Breast epithelium (tissue), 4 donors: ENCODE data around the gene ZNF181. TPM values are rescaled to one million over a fixed set of nuclear protein-coding genes. Genes with fewer than 3 reads are reported as not detected.

Source experiments
- DNase-seq, 2 donors: peaks; one replicate each; pipeline ENCODE4 v3.0.0-alpha.2; 2019; ENCODE audit warnings: low spot score in 2 of 2
- H3K27ac ChIP-seq, 2 donors: fragments of 200-600 bp; sonication (generic) in 1 of 2; one replicate each; pipeline ENCODE4 v1.5.1; 2016 to 2019; ENCODE audit warnings: mild to moderate bottlenecking in 1 of 2
- H3K27me3 ChIP-seq, 2 donors: fragments of 200-600 bp; sonication (generic) in 1 of 2; one replicate each; pipeline versions ENCODE4 v1.5.1 to v1.6.0; 2017 to 2019; ENCODE audit warnings: control low read depth in 1 of 2, mild to moderate bottlenecking in 1 of 2
- H3K36me3 ChIP-seq: fragments of 200-600 bp; one replicate; pipeline ENCODE4 v1.5.1; 2019
- H3K4me1 ChIP-seq, 2 donors: fragments of 200-600 bp; sonication (generic); one replicate each; pipeline ENCODE4 v1.5.1; 2016 to 2019; ENCODE audit warnings: control low read depth in 1 of 2
- H3K4me3 ChIP-seq, 3 donors: fragments of 200-600 bp; sonication (generic); 1 replicate in 2 of 3; 2 replicates in 1 of 3; pipeline ENCODE4 v1.5.1; 2016 to 2019; ENCODE audit warnings: mild to moderate bottlenecking in 3 of 3, moderate library complexity in 2 of 3
- H3K9me3 ChIP-seq, 2 donors: fragments of 200-600 bp; sonication (generic) in 1 of 2; one replicate each; pipeline ENCODE4 v1.5.1; 2016 to 2019; ENCODE audit warnings: control low read depth in 1 of 2
- POLR2A ChIP-seq: fragments of 450-650 bp; IDR thresholded peaks from one replicate; pipeline ENCODE4 v1.6.1; 2016; ENCODE audit warnings: antibody characterized with exemption, mild to moderate bottlenecking, moderate library complexity
- POLR2AphosphoS5 ChIP-seq, 3 donors: sonication (generic); formaldehyde crosslinking; IDR thresholded peaks; one replicate each; pipeline ENCODE4 v1.6.1; 2017; ENCODE audit warnings: antibody characterized with exemption in 3 of 3
- intact Hi-C: fragments of 100-400 bp; cut with DNase I; formaldehyde crosslinking; loops from one replicate; pipeline ENCODE4 v1.15.1; 2023; ENCODE audit warnings: low total_unique reads
- total RNA-seq, 3 donors: library from RNA; depleted of rRNA; stranded (reverse); fragments of >200 nt; gene quantifications; one replicate each; pipeline ENCODE4 v1.1.0, GENCODE V29; 2016
- TF ChIP-seq, protein P1 (sequence below), 3 donors: fragments of 450-650 bp; IDR thresholded peaks; one replicate each; pipeline ENCODE4 v1.5.1; 2016 to 2017; ENCODE audit warnings: antibody characterized with exemption in 3 of 3, mild to moderate bottlenecking in 3 of 3, moderate library complexity in 3 of 3

Gene ZNF181
- total RNA-seq, 3 donors from 2014 or later: 15.7 to 48.3 (median 22.0) TPM

- no peak overlapping the region for H3K4me3 ChIP-seq
- TF ChIP-seq, protein P1, sequence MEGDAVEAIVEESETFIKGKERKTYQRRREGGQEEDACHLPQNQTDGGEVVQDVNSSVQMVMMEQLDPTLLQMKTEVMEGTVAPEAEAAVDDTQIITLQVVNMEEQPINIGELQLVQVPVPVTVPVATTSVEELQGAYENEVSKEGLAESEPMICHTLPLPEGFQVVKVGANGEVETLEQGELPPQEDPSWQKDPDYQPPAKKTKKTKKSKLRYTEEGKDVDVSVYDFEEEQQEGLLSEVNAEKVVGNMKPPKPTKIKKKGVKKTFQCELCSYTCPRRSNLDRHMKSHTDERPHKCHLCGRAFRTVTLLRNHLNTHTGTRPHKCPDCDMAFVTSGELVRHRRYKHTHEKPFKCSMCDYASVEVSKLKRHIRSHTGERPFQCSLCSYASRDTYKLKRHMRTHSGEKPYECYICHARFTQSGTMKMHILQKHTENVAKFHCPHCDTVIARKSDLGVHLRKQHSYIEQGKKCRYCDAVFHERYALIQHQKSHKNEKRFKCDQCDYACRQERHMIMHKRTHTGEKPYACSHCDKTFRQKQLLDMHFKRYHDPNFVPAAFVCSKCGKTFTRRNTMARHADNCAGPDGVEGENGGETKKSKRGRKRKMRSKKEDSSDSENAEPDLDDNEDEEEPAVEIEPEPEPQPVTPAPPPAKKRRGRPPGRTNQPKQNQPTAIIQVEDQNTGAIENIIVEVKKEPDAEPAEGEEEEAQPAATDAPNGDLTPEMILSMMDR (IDR thresholded peaks at IDR 0.05): no peak
- TF ChIP-seq POLR2AphosphoS5 (IDR thresholded peaks at IDR 0.05): no peak
- no peak for TF ChIP-seq POLR2A
- no peaks in the 10 kb centered on the region for H3K36me3 ChIP-seq
- H3K4me1 ChIP-seq: no peaks in the 10 kb centered on the region
- DNase-seq: no peak
- H3K27ac ChIP-seq: no peak overlapping the region
- H3K9me3 ChIP-seq: peaks cover 4 to 7% of the 10 kb centered on the region in 2 donors
- no peaks in the 10 kb centered on the region for H3K27me3 ChIP-seq
- intact Hi-C loops: loop anchor here (2.0 kb wide), 1 partner anchor 74 kb away; no protein-coding TSS in a partner anchor
Observed at GRCh38 chr19:34713262-34713637, 20.8 kb upstream of the ZNF181 start.

DNA sequence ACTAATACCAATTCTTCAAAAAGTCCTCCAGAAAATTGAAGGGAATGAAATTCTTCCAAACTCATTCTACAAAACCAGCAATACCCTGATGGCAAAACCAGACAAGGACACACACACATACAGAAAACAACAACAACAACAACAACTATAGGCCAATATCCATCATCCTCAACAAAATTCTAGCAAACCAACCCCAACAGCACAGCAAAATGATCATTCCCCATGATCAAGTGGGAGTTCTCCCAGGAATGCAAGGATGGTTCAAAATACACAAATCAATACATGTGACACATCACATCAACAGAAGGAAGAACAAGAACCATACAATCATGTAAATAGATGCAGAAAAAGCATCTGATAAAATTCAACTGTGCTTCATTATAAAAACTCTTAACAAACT, 18.7 kb upstream of the ZNF181 start:
- intact Hi-C loops: no loop called here
- TF ChIP-seq, protein P1 (IDR thresholded peaks at IDR 0.05): no peak
- no peak for TF ChIP-seq POLR2A
- DNase-seq: no peak

GRCh38 chr19:34722353-34722752, 11.7 kb upstream of the ZNF181 start:
- Histone ChIP-seq H3K4me1 (no peaks in the 10 kb centered on the region), H3K27me3 (no peaks in the 10 kb centered on the region), H3K36me3 (no peaks in the 10 kb centered on the region), H3K9me3 (no peaks in the 10 kb centered on the region), H3K4me3 (no peak overlapping the region), H3K27ac (no peak overlapping the region)
- no peak for DNase-seq
- TF ChIP-seq, protein P1 (IDR thresholded peaks at IDR 0.05): no peak
- no peak for TF ChIP-seq POLR2A
- TF ChIP-seq POLR2AphosphoS5 (IDR thresholded peaks at IDR 0.05): no peak
- intact Hi-C loops: no loop called here

More for the DNA sequence above, 18.7 kb upstream of the ZNF181 start:
- H3K4me1 ChIP-seq: no peaks in the 10 kb centered on the region
- H3K4me3 ChIP-seq: no peak overlapping the region
- no peaks in the 10 kb centered on the region for H3K36me3 ChIP-seq
- H3K27ac ChIP-seq: no peak overlapping the region
- no peaks in the 10 kb centered on the region for H3K27me3 ChIP-seq
- H3K9me3 ChIP-seq: peaks cover 4 to 7% of the 10 kb centered on the region in 2 donors

DNA sequence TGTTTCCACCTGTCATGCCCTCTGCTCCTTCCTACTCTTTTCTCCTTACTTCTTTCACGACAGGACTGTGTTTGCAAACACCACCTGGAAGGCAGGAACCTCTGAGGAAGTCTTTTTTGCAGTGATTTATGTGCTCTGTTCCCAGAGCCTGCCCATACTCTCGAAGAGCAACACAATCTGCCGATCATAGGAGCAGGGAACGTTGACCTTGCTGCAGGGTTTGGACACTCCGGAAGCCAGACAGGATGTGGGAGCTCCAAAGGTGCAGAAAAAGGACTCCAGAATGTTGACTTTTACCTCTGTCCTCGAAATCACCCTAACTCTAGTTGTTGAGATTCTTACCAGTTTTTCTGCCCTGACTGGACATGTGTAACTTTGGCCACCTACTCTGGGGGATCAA, 8.6 kb upstream of the ZNF181 start:
- TF ChIP-seq, protein P1 (IDR thresholded peaks at IDR 0.05): no peak
- TF ChIP-seq POLR2A: no peak
- TF ChIP-seq POLR2AphosphoS5 (IDR thresholded peaks at IDR 0.05): no peak
- H3K27ac ChIP-seq: no peak overlapping the region
- DNase-seq: no peak
- H3K9me3 ChIP-seq: no peaks in the 10 kb centered on the region
- intact Hi-C loops: no loop called here
- no peaks in the 10 kb centered on the region for H3K4me1 ChIP-seq
- no peak overlapping the region for H3K4me3 ChIP-seq
- H3K27me3 ChIP-seq: no peaks in the 10 kb centered on the region
- H3K36me3 ChIP-seq: no peaks in the 10 kb centered on the region

DNA sequence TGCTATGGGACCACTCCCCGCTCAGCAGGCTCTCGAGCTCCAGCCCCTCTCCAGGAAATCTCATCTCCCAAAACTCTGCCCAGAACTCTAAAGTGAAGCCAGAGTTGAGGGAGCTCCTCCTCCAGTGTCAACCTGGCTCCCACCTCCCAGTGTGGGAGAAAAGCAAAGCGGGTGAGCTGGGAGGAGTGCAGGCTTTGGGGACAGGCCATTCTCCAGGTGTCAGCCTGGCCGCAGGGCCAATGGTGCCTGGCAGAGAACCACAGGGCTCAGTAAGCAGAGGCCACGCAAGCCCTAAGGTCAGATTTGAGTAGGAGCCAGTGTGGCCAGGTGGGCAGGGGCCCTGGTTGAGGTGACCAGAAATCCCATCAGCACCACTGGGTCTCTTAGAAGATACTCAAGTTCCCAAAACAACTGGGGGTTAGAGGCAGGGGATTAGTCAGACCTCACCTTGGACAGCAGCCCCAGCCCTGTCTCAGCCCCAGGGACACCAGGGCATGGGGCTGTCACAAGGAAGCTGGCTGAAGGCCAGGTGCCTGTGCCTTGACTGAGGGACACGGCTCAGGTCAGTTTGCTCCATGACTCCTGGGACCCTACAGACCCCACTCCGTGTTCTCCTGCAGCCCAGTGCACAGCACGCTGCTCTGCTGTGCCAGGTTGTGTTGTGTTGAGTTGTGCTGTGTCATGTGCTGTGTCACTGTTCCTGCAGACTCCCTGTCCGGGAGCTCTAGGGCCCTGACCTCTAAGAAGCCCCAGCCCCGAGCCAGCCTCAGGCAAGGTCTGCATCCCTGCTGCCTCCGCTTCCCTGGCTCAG, 2.8 kb upstream of the ZNF181 start:
- Histone ChIP-seq H3K4me3 (no peak overlapping the region), H3K27ac (no peak overlapping the region), H3K9me3 (no peaks in the 10 kb centered on the region), H3K4me1 (peaks cover 0 to 10% of the 10 kb centered on the region in 2 donors), H3K36me3 (no peaks in the 10 kb centered on the region), H3K27me3 (no peaks in the 10 kb centered on the region)
- DNase-seq: no peak
- TF ChIP-seq POLR2A (no peak), POLR2AphosphoS5 (IDR thresholded peaks at IDR 0.05) (no peak)
- TF ChIP-seq, protein P1 (IDR thresholded peaks at IDR 0.05): no peak
- intact Hi-C loops: no loop called here
